Measurements from ENCODE around the gene CTNNA2.
"Not testable (repeated sequence)": the region's sequence is repeated elsewhere in the genome, so short reads cannot be mapped to it uniquely, and the experiment has no call there.

CTNNA2 gene

GRCh38 chr2:80198042-80198441, 685.2 kb downstream of the CTNNA2 start:
- TF ChIP-seq ZFP30 (CRISPR knock-in tag; IDR thresholded peaks at IDR 0.05) (no peak), SNAI2 (CRISPR knock-in tag; IDR thresholded peaks at IDR 0.05) (no peak), ISL1 (CRISPR knock-in tag; IDR thresholded peaks at IDR 0.05) (no peak), OSR1 (CRISPR knock-in tag; IDR thresholded peaks at IDR 0.05) (no peak), ZC3H10 (CRISPR knock-in tag; IDR thresholded peaks at IDR 0.05) (no peak), CREB5 (CRISPR knock-in tag; IDR thresholded peaks at IDR 0.05; ENCODE audit: low read depth) (no peak), POU6F1 (CRISPR knock-in tag; IDR thresholded peaks at IDR 0.05; ENCODE audit: borderline replicate concordance, low read depth) (no peak), ZNF70 (CRISPR knock-in tag; IDR thresholded peaks at IDR 0.05) (no peak), TOX (CRISPR knock-in tag; IDR thresholded peaks at IDR 0.05; ENCODE audit: borderline replicate concordance) (no peak), ZNF8 (CRISPR knock-in tag; IDR thresholded peaks at IDR 0.05) (no peak), ESRRG (CRISPR knock-in tag; IDR thresholded peaks at IDR 0.05) (no peak), RARB (CRISPR knock-in tag; IDR thresholded peaks at IDR 0.05) (no peak), ARNTL (CRISPR knock-in tag; IDR thresholded peaks at IDR 0.05; ENCODE audit: borderline replicate concordance, low read depth) (no peak), PPARA (CRISPR knock-in tag; IDR thresholded peaks at IDR 0.05; ENCODE audit: borderline replicate concordance) (no peak)
- ATAC-seq = no peak

GRCh38 chr2:80199504-80199903, 686.7 kb downstream of the CTNNA2 start:
- TF ChIP-seq ARNTL (CRISPR knock-in tag; IDR thresholded peaks at IDR 0.05; ENCODE audit: borderline replicate concordance, low read depth) (no peak), OSR1 (CRISPR knock-in tag; IDR thresholded peaks at IDR 0.05) (no peak), SNAI2 (CRISPR knock-in tag; IDR thresholded peaks at IDR 0.05) (no peak), PATZ1 (CRISPR knock-in tag; IDR thresholded peaks at IDR 0.05; ENCODE audit: borderline replicate concordance) (no peak)
- ATAC-seq = no peak

- ATAC-seq = not testable (repeated sequence)
Observed at GRCh38 chr2:80203929-80204328, 691.1 kb downstream of the CTNNA2 start.

GRCh38 chr2:80205498-80205897, 692.6 kb downstream of the CTNNA2 start:
- TF ChIP-seq GLIS3 (CRISPR knock-in tag; IDR thresholded peaks at IDR 0.05) (no peak), SNAI2 (CRISPR knock-in tag; IDR thresholded peaks at IDR 0.05) (no peak), OSR1 (CRISPR knock-in tag; IDR thresholded peaks at IDR 0.05) (no peak), PATZ1 (CRISPR knock-in tag; IDR thresholded peaks at IDR 0.05; ENCODE audit: borderline replicate concordance) (no peak), TSHZ2 (CRISPR knock-in tag; IDR thresholded peaks at IDR 0.05) (no peak), TCF4 (CRISPR knock-in tag; IDR thresholded peaks at IDR 0.05; ENCODE audit: borderline replicate concordance) (no peak), ZFP3 (CRISPR knock-in tag; IDR thresholded peaks at IDR 0.05) (no peak), CSDC2 (CRISPR knock-in tag; IDR thresholded peaks at IDR 0.05) (no peak), ESRRG (CRISPR knock-in tag; IDR thresholded peaks at IDR 0.05) (no peak), ZNF565 (CRISPR knock-in tag; conservative IDR thresholded peaks at IDR 0.05; ENCODE audit: low read depth) (no peak), TOX (CRISPR knock-in tag; IDR thresholded peaks at IDR 0.05; ENCODE audit: borderline replicate concordance) (no peak), ZNF8 (CRISPR knock-in tag; IDR thresholded peaks at IDR 0.05) (no peak), ZNF70 (CRISPR knock-in tag; IDR thresholded peaks at IDR 0.05) (no peak), CREB5 (CRISPR knock-in tag; IDR thresholded peaks at IDR 0.05; ENCODE audit: low read depth) (no peak), CSRNP3 (CRISPR knock-in tag; IDR thresholded peaks at IDR 0.05) (no peak), ISL1 (CRISPR knock-in tag; IDR thresholded peaks at IDR 0.05) (no peak)
- no peak for ATAC-seq
